Neural cell (in vitro differentiated cells): Measurements from ENCODE around the gene R3HDM4. TPM values are rescaled to one million over a fixed set of nuclear protein-coding genes. Genes with fewer than 3 reads are reported as not detected.

Experiments
- H2AFZ ChIP-seq: fragments of 200-600, 300-800 bp; sonication (generic), shearing (Covaris generic); 2 replicates; pipeline ENCODE4 v1.6.0; 2014; ENCODE audit warnings: low read depth, mild to moderate bottlenecking, antibody characterized with exemption, low read length, moderate library complexity
- H3F3A ChIP-seq: fragments of 200-600 bp; shearing (Covaris generic); 2 replicates; pipeline ENCODE4 v1.6.1; 2016; ENCODE audit warnings: mild to moderate bottlenecking, moderate library complexity, mixed read lengths, antibody characterized with exemption, low read length; ENCODE audit not compliant: insufficient read depth, poor library complexity, severe bottlenecking
- H3K27ac ChIP-seq: fragments of 200-600, 300-800 bp; sonication (generic), shearing (Covaris generic); 2 replicates; pipeline ENCODE4 v1.5.1; 2014; ENCODE audit warnings: mild to moderate bottlenecking, low read length, moderate library complexity
- H3K27me3 ChIP-seq: fragments of 300-800, 200-600 bp; sonication (generic), shearing (Covaris generic); 2 replicates; pipeline ENCODE4 v1.6.0; 2014; ENCODE audit warnings: mild to moderate bottlenecking, low read depth, low read length, moderate library complexity; ENCODE audit not compliant: insufficient read depth
- H3K36me3 ChIP-seq: fragments of 300-800, 200-600 bp; sonication (generic), shearing (Covaris generic); 2 replicates; pipeline ENCODE4 v1.5.1; 2014; ENCODE audit warnings: mild to moderate bottlenecking, antibody characterized with exemption, low read length, moderate library complexity; ENCODE audit not compliant: insufficient read depth
- H3K4me2 ChIP-seq: fragments of 300-800, 200-600 bp; sonication (generic), shearing (Covaris generic); 2 replicates; pipeline ENCODE4 v1.6.0; 2014; ENCODE audit warnings: mild to moderate bottlenecking, low read length
- H3K4me3 ChIP-seq: fragments of 300-800, 200-600 bp; sonication (generic), shearing (Covaris generic); 2 replicates; pipeline ENCODE4 v1.5.1; 2014; ENCODE audit warnings: mild to moderate bottlenecking, low read length, moderate library complexity
- H3K79me2 ChIP-seq: fragments of 200-600 bp; shearing (Covaris generic); replicated peaks from 2 replicates; pipeline ENCODE4 v1.6.0; 2014; ENCODE audit warnings: mild to moderate bottlenecking, low read length, moderate library complexity; ENCODE audit not compliant: insufficient read depth
- H3K9ac ChIP-seq: fragments of 300-800, 200-600 bp; sonication (generic), shearing (Covaris generic); 2 replicates; pipeline ENCODE4 v1.6.1; 2016; ENCODE audit warnings: mild to moderate bottlenecking, low read length, mixed read lengths
- H3K9me2 ChIP-seq: fragments of 200-600 bp; shearing (Covaris generic); 2 replicates; pipeline ENCODE4 v1.6.1; 2016; ENCODE audit warnings: mild to moderate bottlenecking, low read length, mixed read lengths; ENCODE audit not compliant: insufficient read depth
- H3K9me3 ChIP-seq: fragments of 200-600, 300-800 bp; sonication (generic), shearing (Covaris generic); 2 replicates; pipeline ENCODE4 v1.6.1; 2016; ENCODE audit warnings: mild to moderate bottlenecking, mixed run types, low read length, moderate library complexity, mixed read lengths
- H4K20me1 ChIP-seq: fragments of 200-600 bp; shearing (Covaris generic); 2 replicates; pipeline ENCODE4 v1.6.1; 2016; ENCODE audit warnings: mild to moderate bottlenecking, mixed run types; ENCODE audit not compliant: insufficient read depth
- EZH2 ChIP-seq: fragments of 200-600, 300-800 bp; shearing (Covaris generic), sonication (generic); IDR thresholded peaks from 2 replicates; pipeline ENCODE4 v1.6.1; 2014; ENCODE audit warnings: antibody characterized with exemption, low read length, borderline replicate concordance, mild to moderate bottlenecking; ENCODE audit not compliant: insufficient read depth, poor library complexity, severe bottlenecking
- MXI1 ChIP-seq: fragments of 450-650 bp; conservative IDR thresholded peaks from 2 replicates; pipeline ENCODE4 v1.6.1; 2014; ENCODE audit warnings: antibody characterized with exemption, mild to moderate bottlenecking; ENCODE audit not compliant: poor library complexity, severe bottlenecking
- POLR2AphosphoS5 ChIP-seq: IDR thresholded peaks from 2 replicates; pipeline ENCODE4 v1.6.1; 2012
- RAD21 ChIP-seq: fragments of 450-650 bp; conservative IDR thresholded peaks from 2 replicates; pipeline ENCODE4 v1.6.1; 2014; ENCODE audit warnings: antibody characterized with exemption, mild to moderate bottlenecking, moderate library complexity
- REST ChIP-seq: IDR thresholded peaks from 2 replicates; pipeline ENCODE4 v1.6.1; 2012; ENCODE audit warnings: borderline replicate concordance
- SMC3 ChIP-seq: fragments of 450-650 bp; conservative IDR thresholded peaks from 2 replicates; pipeline ENCODE4 v1.6.1; 2014; ENCODE audit warnings: antibody characterized with exemption, mild to moderate bottlenecking, moderate library complexity; ENCODE audit not compliant: poor library complexity
- TAF1 ChIP-seq: IDR thresholded peaks from 2 replicates; pipeline ENCODE4 v1.6.1; 2012; ENCODE audit warnings: low read depth
- polyA plus RNA-seq: library from polyadenylated mRNA; depleted of rRNA; stranded (reverse); fragments of >200 nt; gene quantifications from 2 replicates; pipeline ENCODE4 v1.2.3, GENCODE V29; 2014
- TF ChIP-seq, protein P1 (sequence below): fragments of 450-650 bp; IDR thresholded peaks from 2 replicates; pipeline ENCODE4 v1.5.1; 2014; ENCODE audit warnings: antibody characterized with exemption, mild to moderate bottlenecking, moderate library complexity; ENCODE audit not compliant: poor library complexity, severe bottlenecking

Gene R3HDM4
- polyA plus RNA-seq, 1 donor from 2014 or later = 51.2 TPM

DNA sequence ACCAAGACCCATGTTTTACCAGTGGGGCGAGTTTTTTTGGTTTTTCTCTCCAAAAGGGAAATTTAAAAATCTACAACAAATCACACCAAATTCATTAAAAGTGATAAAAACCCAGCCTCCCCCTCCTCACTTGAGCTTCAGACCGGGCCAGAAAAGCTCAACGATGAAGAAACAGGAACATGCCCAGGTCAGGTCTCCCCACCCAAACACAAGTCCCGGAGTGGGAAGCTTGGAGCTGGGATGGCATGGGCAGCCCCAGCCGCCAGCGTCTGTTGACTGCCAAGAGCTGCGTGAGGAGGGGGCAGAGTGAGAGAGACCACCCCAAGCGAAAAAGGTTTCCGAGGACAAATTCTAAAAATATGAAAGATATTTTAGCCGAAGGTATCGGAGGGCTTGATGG lies 16.0 kb downstream of the R3HDM4 start:
- H3K27ac ChIP-seq = no peak overlapping the region
- no peaks in the 10 kb centered on the region for H3K9me2 ChIP-seq
- no peak overlapping the region for H3K4me3 ChIP-seq
- TF ChIP-seq REST = no peak
- no peak for TF ChIP-seq POLR2AphosphoS5
- TF ChIP-seq TAF1 = no peak
- TF ChIP-seq SMC3 = no peak
- TF ChIP-seq MXI1 = no peak
- TF ChIP-seq RAD21 = no peak
- TF ChIP-seq, protein P1, sequence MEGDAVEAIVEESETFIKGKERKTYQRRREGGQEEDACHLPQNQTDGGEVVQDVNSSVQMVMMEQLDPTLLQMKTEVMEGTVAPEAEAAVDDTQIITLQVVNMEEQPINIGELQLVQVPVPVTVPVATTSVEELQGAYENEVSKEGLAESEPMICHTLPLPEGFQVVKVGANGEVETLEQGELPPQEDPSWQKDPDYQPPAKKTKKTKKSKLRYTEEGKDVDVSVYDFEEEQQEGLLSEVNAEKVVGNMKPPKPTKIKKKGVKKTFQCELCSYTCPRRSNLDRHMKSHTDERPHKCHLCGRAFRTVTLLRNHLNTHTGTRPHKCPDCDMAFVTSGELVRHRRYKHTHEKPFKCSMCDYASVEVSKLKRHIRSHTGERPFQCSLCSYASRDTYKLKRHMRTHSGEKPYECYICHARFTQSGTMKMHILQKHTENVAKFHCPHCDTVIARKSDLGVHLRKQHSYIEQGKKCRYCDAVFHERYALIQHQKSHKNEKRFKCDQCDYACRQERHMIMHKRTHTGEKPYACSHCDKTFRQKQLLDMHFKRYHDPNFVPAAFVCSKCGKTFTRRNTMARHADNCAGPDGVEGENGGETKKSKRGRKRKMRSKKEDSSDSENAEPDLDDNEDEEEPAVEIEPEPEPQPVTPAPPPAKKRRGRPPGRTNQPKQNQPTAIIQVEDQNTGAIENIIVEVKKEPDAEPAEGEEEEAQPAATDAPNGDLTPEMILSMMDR = no peak
- no peak for TF ChIP-seq EZH2
- no peak overlapping the region for H3K9ac ChIP-seq
- H3K4me2 ChIP-seq = no peak overlapping the region
- no peaks in the 10 kb centered on the region for H4K20me1 ChIP-seq
- peaks cover 5% of the 10 kb centered on the region for H3K79me2 ChIP-seq
- H3F3A ChIP-seq = no peaks in the 10 kb centered on the region
- H2AFZ ChIP-seq = no peak overlapping the region
- H3K9me3 ChIP-seq = no peaks in the 10 kb centered on the region
- no peaks in the 10 kb centered on the region for H3K27me3 ChIP-seq
- no peaks in the 10 kb centered on the region for H3K36me3 ChIP-seq

DNA sequence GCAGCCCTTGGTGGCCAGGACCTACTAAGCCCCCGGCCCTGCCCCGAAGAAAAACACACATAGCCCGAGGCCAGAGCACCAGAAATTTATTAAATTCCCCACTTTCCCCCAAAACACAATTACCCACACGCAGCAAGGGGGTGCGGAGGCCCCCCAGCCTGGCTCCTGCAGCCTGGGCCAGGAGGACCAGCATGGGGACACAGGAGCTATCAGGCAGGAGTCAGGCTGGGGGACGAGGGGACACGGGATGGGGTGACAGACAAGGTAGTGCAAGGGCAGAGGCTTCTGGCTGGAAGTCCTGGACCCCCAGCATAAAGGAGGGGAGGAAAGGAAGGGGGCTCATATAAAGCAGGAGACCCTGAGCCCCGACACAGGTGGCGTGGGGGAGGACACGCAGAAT lies 16.6 kb downstream of the R3HDM4 start:
- H3K9me2 ChIP-seq = no peaks in the 10 kb centered on the region
- no peaks in the 10 kb centered on the region for H3K27me3 ChIP-seq
- no peak overlapping the region for H3K27ac ChIP-seq
- TF ChIP-seq TAF1 (no peak), REST (no peak)
- no peak overlapping the region for H3K9ac ChIP-seq
- H3F3A ChIP-seq = no peaks in the 10 kb centered on the region
- H3K4me2 ChIP-seq = no peak overlapping the region
- H3K4me3 ChIP-seq = no peak overlapping the region
- H3K9me3 ChIP-seq = no peaks in the 10 kb centered on the region
- H3K36me3 ChIP-seq = no peaks in the 10 kb centered on the region
- no peaks in the 10 kb centered on the region for H4K20me1 ChIP-seq
- H2AFZ ChIP-seq = no peak overlapping the region
- H3K79me2 ChIP-seq = peaks cover 6% of the 10 kb centered on the region
